Lower leg skin (tissue), 4 donors: ENCODE measurements around the gene MACROD1. TPM values are rescaled to one million over a fixed set of nuclear protein-coding genes. Genes with fewer than 3 reads are reported as not detected.

Experiments used
- DNase-seq, 2 donors: peaks; one replicate each; pipeline ENCODE4 v3.0.0-alpha.2; 2019; ENCODE audit warnings: low spot score in 2 of 2
- H3K4me3 ChIP-seq: fragments of 200-600 bp; sonication (generic); 2 replicates; pipeline ENCODE4 v1.5.1; 2017; ENCODE audit warnings: mild to moderate bottlenecking, low read depth; ENCODE audit not compliant: poor library complexity, severe bottlenecking
- POLR2A ChIP-seq, 2 donors: fragments of 450-650 bp; IDR thresholded peaks; one replicate each; pipeline ENCODE4 v1.6.1; 2016 to 2017; ENCODE audit warnings: antibody characterized with exemption in 2 of 2, mild to moderate bottlenecking in 1 of 2, moderate library complexity in 1 of 2
- WGBS, 2 donors: methylation state at CpG; one replicate each; pipeline ENCODE4 v1.1.5; 2018; 5-methylcytosine and 5-hydroxymethylcytosine counted together
- intact Hi-C: fragments of 100-400 bp; cut with DNase I; formaldehyde crosslinking; loops from one replicate; pipeline ENCODE4 v1.15.0; 2023; ENCODE audit warnings: low total_unique reads
- total RNA-seq, 4 donors: library from RNA; depleted of rRNA; stranded (reverse); fragments of >200 nt; gene quantifications; one replicate each; pipeline ENCODE4 v1.1.0, GENCODE V29; 2016
- TF ChIP-seq, protein P1 (sequence below), 3 donors: fragments of 450-650 bp; IDR thresholded peaks; one replicate each; pipeline ENCODE4 v1.5.1; 2016; ENCODE audit warnings: antibody characterized with exemption in 3 of 3, mild to moderate bottlenecking in 3 of 3, moderate library complexity in 2 of 3

MACROD1 gene
- total RNA-seq, 4 donors from 2014 or later: 44.8 to 74.8 (median 55.6) TPM

DNA sequence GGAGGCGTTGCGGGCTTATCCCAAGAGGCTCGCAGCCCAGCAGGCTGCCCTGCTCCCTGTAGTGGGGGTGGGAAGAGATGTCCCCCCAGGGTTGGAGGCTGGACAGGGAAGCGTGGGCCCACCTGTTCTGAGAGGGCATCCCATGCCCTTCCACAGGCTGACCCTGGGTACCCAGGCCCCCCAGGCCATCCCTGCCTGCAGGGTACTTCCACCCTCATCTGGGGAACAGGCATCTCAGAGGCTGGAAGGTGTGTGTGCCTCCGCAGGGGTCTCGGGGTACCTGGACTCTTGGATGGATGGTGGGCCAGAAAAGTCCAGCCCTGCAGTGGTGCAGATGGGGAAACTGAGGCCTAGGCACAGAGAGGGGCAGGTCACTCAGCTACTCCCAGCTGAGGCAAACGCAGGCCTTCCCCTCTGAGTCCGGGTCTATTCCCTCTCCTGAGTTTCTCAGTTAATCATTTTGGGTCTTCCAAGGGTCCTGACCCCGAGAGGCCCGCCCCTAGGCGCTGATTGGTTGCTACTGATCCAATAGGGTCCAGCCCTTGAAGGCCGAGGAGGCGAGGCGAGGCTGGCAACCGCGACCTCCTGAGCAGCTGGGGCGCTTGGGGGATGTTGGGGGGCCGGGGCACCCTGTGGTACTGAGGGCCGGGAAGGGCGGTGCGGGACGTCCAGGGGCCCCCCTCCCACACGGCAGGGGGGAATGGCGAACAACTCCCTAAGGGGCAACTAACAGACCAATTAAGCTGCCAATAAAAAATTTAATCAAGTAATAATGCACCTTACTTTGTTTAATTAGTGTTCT, 106.4 kb downstream of the MACROD1 start:
- no peak overlapping the region for H3K4me3 ChIP-seq
- intact Hi-C loops: no loop called here
- 84 to 87% methylated on average over 24 of the region's 24 CpGs for WGBS, 2 donors
- TF ChIP-seq, protein P1, sequence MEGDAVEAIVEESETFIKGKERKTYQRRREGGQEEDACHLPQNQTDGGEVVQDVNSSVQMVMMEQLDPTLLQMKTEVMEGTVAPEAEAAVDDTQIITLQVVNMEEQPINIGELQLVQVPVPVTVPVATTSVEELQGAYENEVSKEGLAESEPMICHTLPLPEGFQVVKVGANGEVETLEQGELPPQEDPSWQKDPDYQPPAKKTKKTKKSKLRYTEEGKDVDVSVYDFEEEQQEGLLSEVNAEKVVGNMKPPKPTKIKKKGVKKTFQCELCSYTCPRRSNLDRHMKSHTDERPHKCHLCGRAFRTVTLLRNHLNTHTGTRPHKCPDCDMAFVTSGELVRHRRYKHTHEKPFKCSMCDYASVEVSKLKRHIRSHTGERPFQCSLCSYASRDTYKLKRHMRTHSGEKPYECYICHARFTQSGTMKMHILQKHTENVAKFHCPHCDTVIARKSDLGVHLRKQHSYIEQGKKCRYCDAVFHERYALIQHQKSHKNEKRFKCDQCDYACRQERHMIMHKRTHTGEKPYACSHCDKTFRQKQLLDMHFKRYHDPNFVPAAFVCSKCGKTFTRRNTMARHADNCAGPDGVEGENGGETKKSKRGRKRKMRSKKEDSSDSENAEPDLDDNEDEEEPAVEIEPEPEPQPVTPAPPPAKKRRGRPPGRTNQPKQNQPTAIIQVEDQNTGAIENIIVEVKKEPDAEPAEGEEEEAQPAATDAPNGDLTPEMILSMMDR (IDR thresholded peaks at IDR 0.05): no peak
- no peak for TF ChIP-seq POLR2A (IDR thresholded peaks at IDR 0.05)
- DNase-seq: no peak

DNA sequence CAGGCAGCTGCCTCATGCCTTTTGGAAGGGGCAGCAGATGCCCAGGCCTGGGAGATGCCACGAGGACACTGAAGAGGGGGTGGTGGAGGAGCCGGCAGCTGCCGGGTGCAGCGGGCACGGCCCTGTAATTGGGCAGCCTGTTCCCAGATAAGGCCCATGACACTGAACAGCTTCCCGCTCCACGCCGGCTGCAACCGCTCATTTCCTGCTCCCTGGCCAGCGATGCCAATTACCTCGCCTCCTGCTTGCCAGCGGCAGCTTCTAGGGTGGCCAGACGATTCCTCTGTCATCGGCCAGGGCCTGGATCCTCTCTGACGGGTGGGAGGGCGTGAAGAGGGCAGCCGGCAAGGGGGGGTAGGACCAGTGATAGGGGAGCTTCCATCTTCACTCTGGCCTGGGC, 107.4 kb downstream of the MACROD1 start:
- H3K4me3 ChIP-seq: no peak overlapping the region
- no peak for DNase-seq
- intact Hi-C loops: no loop called here
- WGBS, 2 donors: 80 to 91% methylated on average over 14 to 17 of the region's 17 CpGs
- TF ChIP-seq, protein P1 (IDR thresholded peaks at IDR 0.05): no peak
- no peak for TF ChIP-seq POLR2A (IDR thresholded peaks at IDR 0.05)

DNA sequence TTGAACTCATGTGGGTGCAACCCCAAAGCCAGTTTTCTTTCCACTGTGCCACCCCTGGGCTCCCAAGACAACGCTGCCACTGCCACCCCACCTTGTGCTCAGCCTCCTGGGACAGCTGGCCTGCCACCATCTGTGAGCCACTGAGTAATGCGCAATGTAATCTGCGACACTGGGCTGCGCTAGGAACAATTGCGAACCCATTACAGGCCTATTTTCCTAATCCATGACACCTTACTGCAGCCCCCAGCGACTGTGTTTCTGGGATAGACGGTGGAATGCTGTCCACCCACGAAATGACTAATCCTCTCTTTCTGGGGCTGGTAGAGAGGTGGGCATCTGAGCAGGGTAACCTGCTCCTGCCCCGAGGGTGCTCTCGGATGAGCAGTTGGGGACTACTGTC, 108.0 kb downstream of the MACROD1 start:
- 91 to 94% methylated on average over 10 of the region's 10 CpGs for WGBS, 2 donors
- DNase-seq: no peak
- intact Hi-C loops: no loop called here
- TF ChIP-seq, protein P1 (IDR thresholded peaks at IDR 0.05): no peak
- TF ChIP-seq POLR2A (IDR thresholded peaks at IDR 0.05): no peak
- H3K4me3 ChIP-seq: no peak overlapping the region

DNA sequence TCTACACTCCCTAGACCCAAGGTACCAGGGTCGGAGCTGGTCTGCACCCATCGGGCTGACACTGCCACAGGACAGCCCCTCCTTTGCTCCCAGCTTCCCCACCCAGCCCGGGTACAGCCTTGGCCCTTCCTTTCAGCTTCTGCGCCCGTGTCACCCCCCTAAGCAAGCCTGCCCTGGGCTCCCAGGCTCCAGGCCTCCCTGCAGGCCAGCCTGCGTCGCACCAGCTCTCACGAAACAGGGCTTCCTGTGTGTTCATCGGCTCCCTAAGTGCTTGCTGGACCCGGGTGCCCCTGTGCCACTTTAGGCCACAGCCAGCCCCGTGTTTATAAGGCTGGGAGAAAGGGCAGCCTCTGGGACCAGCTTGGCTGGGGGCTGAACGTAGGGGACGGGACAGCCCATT, 109.1 kb downstream of the MACROD1 start:
- TF ChIP-seq POLR2A (IDR thresholded peaks at IDR 0.05): no peak
- TF ChIP-seq, protein P1 (IDR thresholded peaks at IDR 0.05): no peak
- WGBS, 2 donors: 86 to 94% methylated on average over 13 of the region's 13 CpGs
- intact Hi-C loops: no loop called here

DNA sequence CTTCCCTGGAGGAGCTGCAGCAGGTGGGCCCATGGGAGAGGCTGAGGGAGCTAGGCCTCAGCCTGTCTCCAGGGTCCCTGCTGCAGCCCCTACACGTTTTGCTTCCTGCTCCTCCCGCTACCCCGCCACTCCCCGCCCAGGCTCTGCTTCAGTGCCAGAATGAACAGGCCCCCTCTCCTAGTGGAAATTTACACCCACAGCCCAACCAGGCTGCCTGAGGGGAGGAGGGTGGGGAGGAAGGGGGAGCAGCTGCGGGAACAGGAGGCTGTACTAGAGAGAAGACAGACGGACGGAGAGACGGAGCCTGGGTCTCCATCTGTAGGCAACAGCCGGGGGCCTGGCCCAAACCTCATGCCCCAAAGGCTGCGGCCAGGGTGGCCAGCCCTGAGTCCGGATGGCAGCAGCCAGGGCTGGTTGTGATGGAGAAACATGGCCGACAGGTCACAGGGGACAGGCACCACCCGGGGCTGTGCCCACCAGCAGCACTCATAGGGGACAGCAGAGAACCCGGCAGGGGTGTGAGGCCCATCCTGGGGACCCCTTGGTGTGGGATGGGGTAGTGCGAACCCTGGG, 109.6 kb downstream of the MACROD1 start:
- H3K4me3 ChIP-seq: no peak overlapping the region
- intact Hi-C loops: no loop called here
- DNase-seq: no peak
- TF ChIP-seq POLR2A (IDR thresholded peaks at IDR 0.05): no peak
- TF ChIP-seq, protein P1 (IDR thresholded peaks at IDR 0.05): no peak
- 69 to 76% methylated on average over 15 of the region's 15 CpGs for WGBS, 2 donors

More for the DNA sequence above, 109.1 kb downstream of the MACROD1 start:
- H3K4me3 ChIP-seq: no peak overlapping the region
- no peak for DNase-seq
